K562 (cell line): ENCODE results near the gene TMCO1. TPM values are rescaled to one million over a fixed set of nuclear protein-coding genes. Genes with fewer than 3 reads are reported as not detected.

Source experiments
- POLR2AphosphoS5 ChIP-seq: IDR thresholded peaks from 2 replicates; pipeline ENCODE4 v1.6.1; 2011; ENCODE audit warnings: mild to moderate bottlenecking, low read depth, low read length, moderate library complexity; ENCODE audit not compliant: control insufficient read depth, insufficient read depth
- SAFB ChIP-seq: fragments of 200-400 bp; formaldehyde crosslinking; IDR thresholded peaks from 2 replicates; pipeline ENCODE4 v1.6.1; 2017; ENCODE audit warnings: low read depth, low read length, borderline replicate concordance
- polyA plus RNA-seq, 8 experiments: library from polyadenylated mRNA; depleted of rRNA in 4 of 8; stranded (reverse) in 5 of 8; unstranded in 3 of 8; fragments of >200 nt; fragmentation: Nextera tagmentation in 2 of 8; fragmentation: Illumina TruSeq in 1 of 8; extraction: Ambion mirVana in 2 of 8; extraction: Trizol in 1 of 8; gene quantifications; 2 replicates each; pipeline versions ENCODE4 v1.2.1 to v1.2.3, GENCODE V29; 2011 to 2014; ENCODE audit warnings: inconsistent platforms in 1 of 8, missing spikeins in 1 of 8
- total RNA-seq, 7 experiments: library from RNA; depleted of rRNA in 6 of 7; stranded (reverse); fragments of >200 nt in 6 of 7; fragmentation: Illumina TruSeq in 2 of 7; extraction: Trizol in 2 of 7; gene quantifications; 2 replicates each; pipeline versions ENCODE4 v1.2.1 to v1.2.3, GENCODE V29; 2011 to 2021; ENCODE audit warnings: low replicate concordance in 1 of 7
- TF ChIP-seq, protein P1 (sequence below): fragments of 450-650 bp; IDR thresholded peaks from 2 replicates; pipeline ENCODE4 v1.6.1; 2016; ENCODE audit warnings: mild to moderate bottlenecking, moderate library complexity

TMCO1 gene
- total and polyA plus RNA-seq, 9 of the 15 experiments (the other 6 are each of a cell fraction or from before 2014, with no cell fraction given): 69.3 to 561 (median 175) TPM

DNA sequence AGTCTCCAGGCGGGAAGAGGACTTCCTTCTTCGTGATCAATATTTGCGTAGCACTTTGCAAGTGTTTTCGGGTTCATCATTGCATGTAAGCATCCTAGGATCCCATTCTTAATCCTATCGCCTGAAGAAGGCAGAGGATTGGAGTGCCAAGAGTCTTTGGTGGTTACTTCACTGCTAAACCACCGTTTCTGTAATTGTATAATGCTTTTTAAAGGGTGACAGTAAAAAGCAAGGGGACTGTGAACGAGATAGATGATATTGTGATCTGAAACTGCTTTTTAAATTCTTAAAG is 70.0 kb downstream of the TMCO1 start (continued):
- TF ChIP-seq, protein P1, sequence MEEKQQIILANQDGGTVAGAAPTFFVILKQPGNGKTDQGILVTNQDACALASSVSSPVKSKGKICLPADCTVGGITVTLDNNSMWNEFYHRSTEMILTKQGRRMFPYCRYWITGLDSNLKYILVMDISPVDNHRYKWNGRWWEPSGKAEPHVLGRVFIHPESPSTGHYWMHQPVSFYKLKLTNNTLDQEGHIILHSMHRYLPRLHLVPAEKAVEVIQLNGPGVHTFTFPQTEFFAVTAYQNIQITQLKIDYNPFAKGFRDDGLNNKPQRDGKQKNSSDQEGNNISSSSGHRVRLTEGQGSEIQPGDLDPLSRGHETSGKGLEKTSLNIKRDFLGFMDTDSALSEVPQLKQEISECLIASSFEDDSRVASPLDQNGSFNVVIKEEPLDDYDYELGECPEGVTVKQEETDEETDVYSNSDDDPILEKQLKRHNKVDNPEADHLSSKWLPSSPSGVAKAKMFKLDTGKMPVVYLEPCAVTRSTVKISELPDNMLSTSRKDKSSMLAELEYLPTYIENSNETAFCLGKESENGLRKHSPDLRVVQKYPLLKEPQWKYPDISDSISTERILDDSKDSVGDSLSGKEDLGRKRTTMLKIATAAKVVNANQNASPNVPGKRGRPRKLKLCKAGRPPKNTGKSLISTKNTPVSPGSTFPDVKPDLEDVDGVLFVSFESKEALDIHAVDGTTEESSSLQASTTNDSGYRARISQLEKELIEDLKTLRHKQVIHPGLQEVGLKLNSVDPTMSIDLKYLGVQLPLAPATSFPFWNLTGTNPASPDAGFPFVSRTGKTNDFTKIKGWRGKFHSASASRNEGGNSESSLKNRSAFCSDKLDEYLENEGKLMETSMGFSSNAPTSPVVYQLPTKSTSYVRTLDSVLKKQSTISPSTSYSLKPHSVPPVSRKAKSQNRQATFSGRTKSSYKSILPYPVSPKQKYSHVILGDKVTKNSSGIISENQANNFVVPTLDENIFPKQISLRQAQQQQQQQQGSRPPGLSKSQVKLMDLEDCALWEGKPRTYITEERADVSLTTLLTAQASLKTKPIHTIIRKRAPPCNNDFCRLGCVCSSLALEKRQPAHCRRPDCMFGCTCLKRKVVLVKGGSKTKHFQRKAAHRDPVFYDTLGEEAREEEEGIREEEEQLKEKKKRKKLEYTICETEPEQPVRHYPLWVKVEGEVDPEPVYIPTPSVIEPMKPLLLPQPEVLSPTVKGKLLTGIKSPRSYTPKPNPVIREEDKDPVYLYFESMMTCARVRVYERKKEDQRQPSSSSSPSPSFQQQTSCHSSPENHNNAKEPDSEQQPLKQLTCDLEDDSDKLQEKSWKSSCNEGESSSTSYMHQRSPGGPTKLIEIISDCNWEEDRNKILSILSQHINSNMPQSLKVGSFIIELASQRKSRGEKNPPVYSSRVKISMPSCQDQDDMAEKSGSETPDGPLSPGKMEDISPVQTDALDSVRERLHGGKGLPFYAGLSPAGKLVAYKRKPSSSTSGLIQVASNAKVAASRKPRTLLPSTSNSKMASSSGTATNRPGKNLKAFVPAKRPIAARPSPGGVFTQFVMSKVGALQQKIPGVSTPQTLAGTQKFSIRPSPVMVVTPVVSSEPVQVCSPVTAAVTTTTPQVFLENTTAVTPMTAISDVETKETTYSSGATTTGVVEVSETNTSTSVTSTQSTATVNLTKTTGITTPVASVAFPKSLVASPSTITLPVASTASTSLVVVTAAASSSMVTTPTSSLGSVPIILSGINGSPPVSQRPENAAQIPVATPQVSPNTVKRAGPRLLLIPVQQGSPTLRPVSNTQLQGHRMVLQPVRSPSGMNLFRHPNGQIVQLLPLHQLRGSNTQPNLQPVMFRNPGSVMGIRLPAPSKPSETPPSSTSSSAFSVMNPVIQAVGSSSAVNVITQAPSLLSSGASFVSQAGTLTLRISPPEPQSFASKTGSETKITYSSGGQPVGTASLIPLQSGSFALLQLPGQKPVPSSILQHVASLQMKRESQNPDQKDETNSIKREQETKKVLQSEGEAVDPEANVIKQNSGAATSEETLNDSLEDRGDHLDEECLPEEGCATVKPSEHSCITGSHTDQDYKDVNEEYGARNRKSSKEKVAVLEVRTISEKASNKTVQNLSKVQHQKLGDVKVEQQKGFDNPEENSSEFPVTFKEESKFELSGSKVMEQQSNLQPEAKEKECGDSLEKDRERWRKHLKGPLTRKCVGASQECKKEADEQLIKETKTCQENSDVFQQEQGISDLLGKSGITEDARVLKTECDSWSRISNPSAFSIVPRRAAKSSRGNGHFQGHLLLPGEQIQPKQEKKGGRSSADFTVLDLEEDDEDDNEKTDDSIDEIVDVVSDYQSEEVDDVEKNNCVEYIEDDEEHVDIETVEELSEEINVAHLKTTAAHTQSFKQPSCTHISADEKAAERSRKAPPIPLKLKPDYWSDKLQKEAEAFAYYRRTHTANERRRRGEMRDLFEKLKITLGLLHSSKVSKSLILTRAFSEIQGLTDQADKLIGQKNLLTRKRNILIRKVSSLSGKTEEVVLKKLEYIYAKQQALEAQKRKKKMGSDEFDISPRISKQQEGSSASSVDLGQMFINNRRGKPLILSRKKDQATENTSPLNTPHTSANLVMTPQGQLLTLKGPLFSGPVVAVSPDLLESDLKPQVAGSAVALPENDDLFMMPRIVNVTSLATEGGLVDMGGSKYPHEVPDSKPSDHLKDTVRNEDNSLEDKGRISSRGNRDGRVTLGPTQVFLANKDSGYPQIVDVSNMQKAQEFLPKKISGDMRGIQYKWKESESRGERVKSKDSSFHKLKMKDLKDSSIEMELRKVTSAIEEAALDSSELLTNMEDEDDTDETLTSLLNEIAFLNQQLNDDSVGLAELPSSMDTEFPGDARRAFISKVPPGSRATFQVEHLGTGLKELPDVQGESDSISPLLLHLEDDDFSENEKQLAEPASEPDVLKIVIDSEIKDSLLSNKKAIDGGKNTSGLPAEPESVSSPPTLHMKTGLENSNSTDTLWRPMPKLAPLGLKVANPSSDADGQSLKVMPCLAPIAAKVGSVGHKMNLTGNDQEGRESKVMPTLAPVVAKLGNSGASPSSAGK: no peak; the same call in 1 of the 2 replicates
- TF ChIP-seq SAFB (no peak), POLR2AphosphoS5 (peak; percentile 13; the same call in 1 of the 2 replicates)
